H1 (cell line): Measurements from ENCODE around the gene SLC5A4. TPM values are rescaled to one million over a fixed set of nuclear protein-coding genes. Genes with fewer than 3 reads are reported as not detected.

Source experiments
- CTCF ChIA-PET: fragments of 300-600 bp; sonication (Branson Sonifier 250); formaldehyde crosslinking; loops from one replicate; lab custom pipeline; 2021; ENCODE audit not compliant: partially characterized antibody; lab: Charles Lee
- POLR2A ChIA-PET: fragments of 300-600 bp; sonication (Branson Sonifier 250); formaldehyde crosslinking; loops from one replicate; lab custom pipeline; 2021; ENCODE audit warnings: inconsistent platforms; ENCODE audit not compliant: partially characterized antibody; lab: Charles Lee
- DNase-seq, 2 experiments: peaks; one replicate each; pipeline versions ENCODE4 v3.0.0 to v3.0.0-alpha.2; 2010 to 2022; ENCODE audit warnings: low spot score in 2 of 2, low read depth in 1 of 2, mixed read lengths in 1 of 2
- FAIRE-seq: peaks from 2 replicates; lab custom pipeline; 2011; peaks lifted over from hg19 to GRCh38; lab: Jason Lieb, UNC
- H2AFZ ChIP-seq: 2 replicates; pipeline ENCODE4 v1.8.1; 2012; ENCODE audit warnings: low read length, inconsistent platforms
- H2AK5ac ChIP-seq: 2 replicates; pipeline ENCODE4 v1.6.1; 2013; ENCODE audit warnings: low read depth, low read length
- H2BK120ac ChIP-seq: replicated peaks from 2 replicates; pipeline ENCODE3; 2013; ENCODE audit warnings: low read depth, low read length, inconsistent platforms
- H2BK12ac ChIP-seq: 2 replicates; pipeline ENCODE4 v1.6.1; 2013; ENCODE audit warnings: low read depth, low read length
- H2BK15ac ChIP-seq: 2 replicates; pipeline ENCODE4 v1.6.1; 2013; ENCODE audit warnings: low read length
- H2BK20ac ChIP-seq: 2 replicates; pipeline ENCODE4 v1.6.1; 2013; ENCODE audit warnings: low read length
- H2BK5ac ChIP-seq: 2 replicates; pipeline ENCODE4 v1.6.1; 2013; ENCODE audit warnings: low read depth, low read length
- H3K14ac ChIP-seq: 2 replicates; pipeline ENCODE4 v1.6.1; 2013; ENCODE audit warnings: inconsistent platforms; ENCODE audit not compliant: insufficient read length
- H3K18ac ChIP-seq: 2 replicates; pipeline ENCODE4 v1.6.1; 2013; ENCODE audit warnings: low read length; ENCODE audit errors: extremely low read depth
- H3K23ac ChIP-seq: 2 replicates; pipeline ENCODE4 v1.6.1; 2013; ENCODE audit warnings: inconsistent platforms; ENCODE audit not compliant: insufficient read length
- H3K23me2 ChIP-seq: 2 replicates; pipeline ENCODE4 v1.6.1; 2013; ENCODE audit warnings: low read depth, low read length
- H3K27ac ChIP-seq: 2 replicates; pipeline ENCODE4 v1.6.1; 2011; ENCODE audit warnings: low read depth, low read length, inconsistent platforms
- H3K27me3 ChIP-seq, 4 experiments: replicated peaks in 1 of 4; 1 replicate in 1 of 4; 2 replicates in 3 of 4; pipeline versions ENCODE4 v1.6.1 to v1.8.1; 2011 to 2013; ENCODE audit warnings: low read length in 3 of 4, mild to moderate bottlenecking in 3 of 4, inconsistent platforms in 2 of 4, mixed read lengths in 2 of 4, moderate library complexity in 1 of 4; ENCODE audit not compliant: control insufficient read depth in 3 of 4, insufficient read depth in 3 of 4; ENCODE audit errors: extremely low read depth in 1 of 4
- H3K36me3 ChIP-seq, 4 experiments: 2 replicates each; pipeline versions ENCODE4 v1.6.1 to v1.8.1; 2011 to 2013; ENCODE audit warnings: mild to moderate bottlenecking in 4 of 4, low read length in 3 of 4, moderate library complexity in 2 of 4, control low read depth in 1 of 4, inconsistent platforms in 1 of 4; ENCODE audit not compliant: insufficient read depth in 4 of 4, control insufficient read depth in 2 of 4
- H3K4ac ChIP-seq: replicated peaks from 2 replicates; pipeline ENCODE3; 2013; ENCODE audit warnings: low read length, low read depth, mixed read lengths, inconsistent platforms; ENCODE audit not compliant: insufficient read length
- H3K4me1 ChIP-seq, 4 experiments: replicated peaks in 1 of 4; 1 replicate in 1 of 4; 2 replicates in 3 of 4; pipeline versions ENCODE4 v1.6.1 to v1.8.1; 2011 to 2013; ENCODE audit warnings: low read length in 3 of 4, inconsistent platforms in 2 of 4, mixed read lengths in 1 of 4; ENCODE audit not compliant: insufficient read depth in 4 of 4, control insufficient read depth in 3 of 4
- H3K4me2 ChIP-seq, 2 experiments: 2 replicates each; pipeline versions ENCODE4 v1.6.1 to v1.8.1; 2011 to 2013; ENCODE audit warnings: low read depth in 2 of 2, low read length in 2 of 2, control low read depth in 1 of 2, inconsistent platforms in 1 of 2, mild to moderate bottlenecking in 1 of 2; ENCODE audit not compliant: insufficient read depth in 1 of 2
- H3K4me3 ChIP-seq, 4 experiments: fragments of 200-600, 300-600 bp in 1 of 4; sonication (generic), shearing (Covaris generic), sonication (Bioruptor Twin) in 1 of 4; 2 replicates each; pipeline versions ENCODE4 v1.5.1 to v1.8.1; 2011 to 2016; ENCODE audit warnings: low read length in 4 of 4, low read depth in 3 of 4, control low read depth in 2 of 4, inconsistent platforms in 2 of 4, mild to moderate bottlenecking in 2 of 4, mixed read lengths in 1 of 4, moderate library complexity in 1 of 4; ENCODE audit not compliant: insufficient read depth in 2 of 4; ENCODE audit errors: extremely low read depth in 1 of 4
- H3K56ac ChIP-seq: replicated peaks from 2 replicates; pipeline ENCODE3; 2013; ENCODE audit warnings: low read depth, mild to moderate bottlenecking, mixed read lengths, low read length, inconsistent platforms; ENCODE audit not compliant: insufficient read length
- H3K79me1 ChIP-seq: 2 replicates; pipeline ENCODE4 v1.6.1; 2013; ENCODE audit warnings: low read depth, low read length, control low read depth
- H3K79me2 ChIP-seq, 2 experiments: 2 replicates each; pipeline versions ENCODE4 v1.6.1 to v1.8.1; 2012 to 2013; ENCODE audit warnings: low read length in 2 of 2, mild to moderate bottlenecking in 2 of 2, inconsistent platforms in 1 of 2; ENCODE audit not compliant: insufficient read depth in 2 of 2, control insufficient read depth in 1 of 2
- H3K9ac ChIP-seq, 4 experiments: replicated peaks in 1 of 4; 1 replicate in 1 of 4; 2 replicates in 3 of 4; pipeline versions ENCODE4 v1.6.1 to v1.8.1; 2011 to 2013; ENCODE audit warnings: low read depth in 3 of 4, low read length in 3 of 4, control low read depth in 2 of 4, mild to moderate bottlenecking in 2 of 4, moderate library complexity in 2 of 4, inconsistent platforms in 1 of 4; ENCODE audit errors: extremely low read depth in 1 of 4
- H3K9me3 ChIP-seq, 2 experiments: 2 replicates each; pipeline versions ENCODE4 v1.6.1 to v1.8.1; 2012 to 2013; ENCODE audit warnings: mild to moderate bottlenecking in 2 of 2, moderate library complexity in 2 of 2, control low read depth in 1 of 2, inconsistent platforms in 1 of 2, low read depth in 1 of 2, low read length in 1 of 2, mixed read lengths in 1 of 2; ENCODE audit not compliant: insufficient read depth in 2 of 2
- H4K20me1 ChIP-seq, 2 experiments: replicated peaks in 1 of 2; 2 replicates each; pipeline versions ENCODE3 to v1.8.1; 2011 to 2013; ENCODE audit warnings: inconsistent platforms in 2 of 2, low read length in 2 of 2, mild to moderate bottlenecking in 1 of 2; ENCODE audit not compliant: insufficient read depth in 2 of 2, control insufficient read depth in 1 of 2
- H4K5ac ChIP-seq: 2 replicates; pipeline ENCODE4 v1.6.1; 2013; ENCODE audit warnings: low read length, low read depth, mixed read lengths, inconsistent platforms; ENCODE audit not compliant: insufficient read length
- H4K8ac ChIP-seq: 2 replicates; pipeline ENCODE4 v1.8.0; 2013; ENCODE audit warnings: mild to moderate bottlenecking, moderate library complexity, low read length, inconsistent platforms; ENCODE audit not compliant: insufficient read depth; ENCODE audit errors: extremely low read depth
- H4K91ac ChIP-seq: replicated peaks from 2 replicates; pipeline ENCODE3; 2013; ENCODE audit warnings: low read length, mixed read lengths, inconsistent platforms; ENCODE audit not compliant: insufficient read length
- BCL11A ChIP-seq, 2 experiments: IDR thresholded peaks; one replicate each; pipeline ENCODE4 v1.6.1; 2011; ENCODE audit warnings: low read depth in 2 of 2, low read length in 2 of 2, mild to moderate bottlenecking in 2 of 2
- CEBPB ChIP-seq: IDR thresholded peaks from 2 replicates; pipeline ENCODE4 v1.6.1; 2012; ENCODE audit warnings: low read depth, low read length
- EGR1 ChIP-seq: IDR thresholded peaks from 2 replicates; pipeline ENCODE4 v1.6.1; 2011; ENCODE audit warnings: low read depth, low read length, borderline replicate concordance
- GABPA ChIP-seq: IDR thresholded peaks from 2 replicates; pipeline ENCODE4 v1.6.1; 2011; ENCODE audit warnings: mild to moderate bottlenecking, low read length, moderate library complexity, borderline replicate concordance; ENCODE audit not compliant: insufficient read depth
- HDAC6 ChIP-seq: IDR thresholded peaks from one replicate; pipeline ENCODE4 v1.7.1; 2012; ENCODE audit warnings: low read depth, mild to moderate bottlenecking, inconsistent platforms, low read length, moderate library complexity
- PHF8 ChIP-seq: fragments of 200-600 bp; sonication (generic); conservative IDR thresholded peaks from 2 replicates; pipeline ENCODE4 v1.7.1; 2012; ENCODE audit warnings: low read depth, mild to moderate bottlenecking, inconsistent platforms, low read length, moderate library complexity
- RAD21 ChIP-seq, 2 experiments: IDR thresholded peaks in 1 of 2; conservative IDR thresholded peaks in 1 of 2; 2 replicates each; pipeline ENCODE4 v1.6.1; 2011; ENCODE audit warnings: low read depth in 2 of 2, low read length in 2 of 2, improper control_type of control experiment in 1 of 2, inconsistent platforms in 1 of 2, mild to moderate bottlenecking in 1 of 2, moderate library complexity in 1 of 2
- SIX5 ChIP-seq: IDR thresholded peaks from 2 replicates; pipeline ENCODE4 v1.6.1; 2011; ENCODE audit warnings: mild to moderate bottlenecking, low read depth, low read length
- SRF ChIP-seq: IDR thresholded peaks from 2 replicates; pipeline ENCODE4 v1.6.1; 2011; ENCODE audit warnings: mild to moderate bottlenecking, low read depth, low read length, moderate library complexity
- WGBS, 2 experiments: shearing (Covaris generic) in 1 of 2; methylation state at CpG; one replicate each; pipeline versions ENCODE4 v1.1.6 to v1.1.7; 2013 to 2015; ENCODE audit warnings: low lambda C conversion rate in 2 of 2, mixed read lengths in 2 of 2, inconsistent platforms in 1 of 2, low coverage in 1 of 2, missing lambda C conversion rate in 1 of 2; ENCODE audit not compliant: insufficient replicate concordance in 2 of 2, insufficient coverage in 1 of 2, insufficient read length in 1 of 2; ENCODE audit errors: extremely low coverage in 1 of 2, missing lambda C conversion rate in 1 of 2; 5-methylcytosine and 5-hydroxymethylcytosine counted together
- polyA plus RNA-seq, 7 experiments: library from polyadenylated mRNA; depleted of rRNA in 3 of 7; stranded (reverse) in 5 of 7; unstranded in 2 of 7; fragments of >200 nt in 5 of 7; fragments of 200-250 nt in 2 of 7; gene quantifications; 1 replicate in 5 of 7; 2 replicates in 1 of 7; 4 replicates in 1 of 7; pipeline versions ENCODE4 v1.2.1 to v1.2.3, GENCODE V29; 2011 to 2013; ENCODE audit warnings: missing spikeins in 2 of 7, mixed read lengths in 2 of 7
- total RNA-seq: library from RNA; stranded (reverse); fragmentation: NEBNext Ultra II Directional; extraction: Animal tissue kit (Norgen Biotek cat#: 25700); gene quantifications from 2 replicates; pipeline ENCODE4 v1.2.1, GENCODE V29; 2021
- TF ChIP-seq, protein P1 (sequence below): IDR thresholded peaks from 2 replicates; pipeline ENCODE4 v1.6.1; 2011; ENCODE audit warnings: low read length, improper control_type of control experiment

SLC5A4 gene
- total and polyA plus RNA-seq, 2 of the 8 experiments (the other 6 are each of a cell fraction or from before 2014, with no cell fraction given), result 0.17 TPM; not detected in 1

DNA sequence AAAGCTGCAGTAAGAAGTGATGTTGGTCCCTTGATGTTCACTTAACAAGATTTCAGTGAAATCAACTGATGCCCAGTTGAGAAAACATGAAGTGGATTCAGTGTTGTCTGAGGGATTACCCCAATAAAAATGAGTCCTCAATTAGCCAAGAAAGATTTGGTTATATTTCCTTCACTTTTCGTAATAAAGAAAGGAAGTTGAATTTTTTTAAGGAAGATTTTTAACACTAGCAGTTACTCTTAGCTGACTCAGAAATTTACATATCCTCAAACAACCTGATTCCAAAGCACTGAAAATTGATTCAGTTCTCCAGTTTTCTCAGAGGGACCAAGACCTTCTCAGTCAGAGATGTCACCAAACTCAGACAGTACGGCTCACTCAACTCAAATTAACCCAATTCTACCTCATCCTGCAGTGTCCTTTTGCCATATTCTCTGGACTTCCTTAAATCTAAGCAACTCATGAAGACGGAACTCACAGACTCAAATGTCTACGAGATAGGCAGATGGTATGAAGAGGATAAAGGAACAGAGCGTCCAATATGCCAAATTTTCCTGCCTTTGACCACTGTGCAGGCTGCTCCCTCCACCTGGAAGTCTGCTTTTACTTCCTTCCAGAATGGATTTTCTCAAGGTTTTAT lies 22.8 kb downstream of the SLC5A4 start:
- H2BK12ac ChIP-seq, result no peak overlapping the region
- ChIA-PET POLR2A (no interaction called here), CTCF (interaction anchor here (1.1 kb wide), 1 partner anchor 14 kb away, joined by 4 read pairs; no protein-coding TSS in a partner anchor)
- WGBS, 2 experiments, result 82% methylated on average over 5 of the region's 5 CpGs; no CpG with 5 or more reads in 1 of the 2 experiments
- no peak overlapping the region for H2BK120ac ChIP-seq
- H3K23me2 ChIP-seq, result no peaks in the 10 kb centered on the region
- H4K5ac ChIP-seq, result no peak overlapping the region
- no peak overlapping the region for H2AFZ ChIP-seq
- no peak overlapping the region for H2BK15ac ChIP-seq
- H2BK20ac ChIP-seq, result no peak overlapping the region
- no peak overlapping the region for H3K4ac ChIP-seq
- no peak overlapping the region for H3K9ac ChIP-seq
- no peak overlapping the region for H4K91ac ChIP-seq
- H2BK5ac ChIP-seq, result no peak overlapping the region
- no peak overlapping the region for H3K4me2 ChIP-seq
- no peak for DNase-seq
- H3K14ac ChIP-seq, result no peak overlapping the region
- H3K79me1 ChIP-seq, result no peaks in the 10 kb centered on the region
- no peak overlapping the region for H3K18ac ChIP-seq
- H3K79me2 ChIP-seq, result no peaks in the 10 kb centered on the region
- H3K56ac ChIP-seq, result no peak overlapping the region
- no peaks in the 10 kb centered on the region; a peak in 1 of 7 replicates for H3K27me3 ChIP-seq
- no peak for FAIRE-seq
- H3K4me1 ChIP-seq, result no peaks in the 10 kb centered on the region
- H3K27ac ChIP-seq, result no peak overlapping the region
- no peaks in the 10 kb centered on the region; a peak in 1 of 4 replicates for H3K9me3 ChIP-seq
- H3K4me3 ChIP-seq, result no peak overlapping the region
- no peak overlapping the region; the same call in 1 of the 2 replicates for H2AK5ac ChIP-seq
- no peak overlapping the region for H4K8ac ChIP-seq
- no peak overlapping the region for H3K23ac ChIP-seq
- no peaks in the 10 kb centered on the region for H3K36me3 ChIP-seq
- no peaks in the 10 kb centered on the region for H4K20me1 ChIP-seq
- TF ChIP-seq BCL11A (IDR thresholded peaks at IDR 0.05; ENCODE audit: low read depth in 2 of 2, low read length in 2 of 2) (no peak), EGR1 (no peak), CEBPB (no peak), SRF (no peak), HDAC6 (no peak), PHF8 (no peak), SIX5 (no peak), GABPA (no peak), RAD21 (IDR thresholded peaks at IDR 0.05 in 1 of 2, conservative IDR thresholded peaks at IDR 0.05 in 1 of 2; ENCODE audit: low read depth in 2 of 2, low read length in 2 of 2) (no peak)
- TF ChIP-seq, protein P1, sequence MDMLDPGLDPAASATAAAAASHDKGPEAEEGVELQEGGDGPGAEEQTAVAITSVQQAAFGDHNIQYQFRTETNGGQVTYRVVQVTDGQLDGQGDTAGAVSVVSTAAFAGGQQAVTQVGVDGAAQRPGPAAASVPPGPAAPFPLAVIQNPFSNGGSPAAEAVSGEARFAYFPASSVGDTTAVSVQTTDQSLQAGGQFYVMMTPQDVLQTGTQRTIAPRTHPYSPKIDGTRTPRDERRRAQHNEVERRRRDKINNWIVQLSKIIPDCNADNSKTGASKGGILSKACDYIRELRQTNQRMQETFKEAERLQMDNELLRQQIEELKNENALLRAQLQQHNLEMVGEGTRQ, result no peak
